H9 (cell line): ENCODE measurements around the gene REV1. TPM values are rescaled to one million over a fixed set of nuclear protein-coding genes. Genes with fewer than 3 reads are reported as not detected.

Experiments
- DNase-seq: peaks from one replicate; pipeline ENCODE4 v3.0.0-alpha.2; 2017
- H2AFZ ChIP-seq: one replicate; pipeline ENCODE4 v1.6.1; 2013; ENCODE audit warnings: mild to moderate bottlenecking, low read length, control low read depth, moderate library complexity
- H2AK5ac ChIP-seq: 2 replicates; pipeline ENCODE4 v1.6.1; 2013; ENCODE audit warnings: low read length, control low read depth, mixed read lengths; ENCODE audit not compliant: insufficient read length
- H2BK120ac ChIP-seq: one replicate; pipeline ENCODE4 v1.6.1; 2013; ENCODE audit warnings: low read depth, mild to moderate bottlenecking, low read length, control low read depth, inconsistent platforms; ENCODE audit not compliant: poor library complexity, severe bottlenecking
- H2BK12ac ChIP-seq: 2 replicates; pipeline ENCODE4 v1.6.1; 2013; ENCODE audit warnings: low read length, control low read depth, mixed read lengths, low read depth; ENCODE audit not compliant: insufficient read length
- H2BK15ac ChIP-seq: 2 replicates; pipeline ENCODE4 v1.6.1; 2013; ENCODE audit warnings: low read depth, low read length, control low read depth
- H2BK20ac ChIP-seq: one replicate; pipeline ENCODE4 v1.6.1; 2013; ENCODE audit warnings: low read depth, mild to moderate bottlenecking, low read length, control low read depth, inconsistent platforms; ENCODE audit not compliant: poor library complexity, severe bottlenecking
- H2BK5ac ChIP-seq: 2 replicates; pipeline ENCODE4 v1.6.1; 2013; ENCODE audit warnings: low read length, control low read depth, mixed read lengths; ENCODE audit not compliant: insufficient read length
- H3K14ac ChIP-seq: 2 replicates; pipeline ENCODE4 v1.6.1; 2013; ENCODE audit warnings: low read length, control low read depth; ENCODE audit not compliant: insufficient read depth
- H3K18ac ChIP-seq: 2 replicates; pipeline ENCODE4 v1.6.1; 2013; ENCODE audit warnings: low read depth, mild to moderate bottlenecking, mixed read lengths, low read length, control low read depth; ENCODE audit not compliant: insufficient read length
- H3K23ac ChIP-seq: 2 replicates; pipeline ENCODE4 v1.6.1; 2013; ENCODE audit warnings: low read length, control low read depth, mixed read lengths, low read depth; ENCODE audit not compliant: insufficient read length
- H3K23me2 ChIP-seq: 2 replicates; pipeline ENCODE4 v1.6.1; 2013; ENCODE audit warnings: low read depth, mild to moderate bottlenecking, mixed read lengths, low read length, control low read depth; ENCODE audit not compliant: insufficient read length, poor library complexity, severe bottlenecking
- H3K27ac ChIP-seq: 2 replicates; pipeline ENCODE4 v1.5.1; 2013; ENCODE audit warnings: low read length, control low read depth, mixed read lengths, low read depth; ENCODE audit not compliant: insufficient read length
- H3K27me3 ChIP-seq: 2 replicates; pipeline ENCODE4 v1.6.1; 2013; ENCODE audit warnings: low read length, control low read depth, inconsistent platforms; ENCODE audit not compliant: insufficient read depth
- H3K4ac ChIP-seq: 2 replicates; pipeline ENCODE4 v1.6.1; 2013; ENCODE audit warnings: low read depth, mild to moderate bottlenecking, control low read depth, inconsistent platforms, low read length, moderate library complexity
- H3K4me1 ChIP-seq: 2 replicates; pipeline ENCODE4 v1.6.1; 2013; ENCODE audit warnings: low read length, control low read depth, inconsistent platforms; ENCODE audit not compliant: insufficient read depth
- H3K4me2 ChIP-seq: 2 replicates; pipeline ENCODE4 v1.6.1; 2013; ENCODE audit warnings: low read length, control low read depth, mixed read lengths; ENCODE audit not compliant: insufficient read length, insufficient read depth
- H3K56ac ChIP-seq: 2 replicates; pipeline ENCODE4 v1.6.1; 2013; ENCODE audit warnings: low read depth, mild to moderate bottlenecking, mixed read lengths, low read length, control low read depth; ENCODE audit not compliant: insufficient read length
- H3K79me1 ChIP-seq: 2 replicates; pipeline ENCODE4 v1.6.1; 2013; ENCODE audit warnings: low read depth, mild to moderate bottlenecking, moderate library complexity, low read length, control low read depth, inconsistent platforms; ENCODE audit not compliant: insufficient read depth, poor library complexity, severe bottlenecking
- H3K79me2 ChIP-seq: 2 replicates; pipeline ENCODE4 v1.6.1; 2013; ENCODE audit warnings: low read length, control low read depth, inconsistent platforms; ENCODE audit not compliant: insufficient read depth
- H3K9ac ChIP-seq: 2 replicates; pipeline ENCODE4 v1.6.1; 2013; ENCODE audit warnings: low read length, control low read depth, mixed read lengths; ENCODE audit not compliant: insufficient read length; ENCODE audit errors: extremely low read depth
- H3K9me3 ChIP-seq: one replicate; pipeline ENCODE4 v1.6.1; 2013; ENCODE audit warnings: low read depth, low read length, inconsistent platforms; ENCODE audit not compliant: control insufficient read depth
- H3T11ph ChIP-seq: one replicate; pipeline ENCODE4 v1.6.1; 2013; ENCODE audit warnings: mild to moderate bottlenecking, low read length, control low read depth, inconsistent platforms
- H4K20me1 ChIP-seq: one replicate; pipeline ENCODE4 v1.6.1; 2013; ENCODE audit not compliant: control insufficient read depth, insufficient read length, insufficient read depth
- H4K5ac ChIP-seq: 2 replicates; pipeline ENCODE4 v1.6.1; 2013; ENCODE audit warnings: low read depth, mild to moderate bottlenecking, mixed read lengths, low read length, control low read depth; ENCODE audit not compliant: insufficient read length
- H4K8ac ChIP-seq: replicated peaks from 2 replicates; pipeline ENCODE4 v1.6.1; 2013; ENCODE audit warnings: low read length, control low read depth, mixed read lengths, low read depth; ENCODE audit not compliant: insufficient read length
- H4K91ac ChIP-seq: 2 replicates; pipeline ENCODE4 v1.6.1; 2013; ENCODE audit warnings: low read depth, mild to moderate bottlenecking, moderate library complexity, mixed read lengths, low read length, control low read depth; ENCODE audit not compliant: insufficient read length
- H3K27ac Mint-ChIP-seq, 3 experiments: 2 replicates in 2 of 3; 3 replicates in 1 of 3; pipeline ENCODE4 v1.8.0; 2020 to 2021; ENCODE audit warnings: mixed read lengths in 3 of 3, mild to moderate bottlenecking in 1 of 3, moderate library complexity in 1 of 3
- H3K27me3 Mint-ChIP-seq: 2 replicates; pipeline ENCODE4 v1.8.0; 2021; ENCODE audit warnings: low read depth, mild to moderate bottlenecking, moderate library complexity, mixed read lengths
- H3K36me3 Mint-ChIP-seq, 3 experiments: 2 replicates in 2 of 3; 3 replicates in 1 of 3; pipeline ENCODE4 v1.8.0; 2020 to 2021; ENCODE audit warnings: low read depth in 3 of 3, mixed read lengths in 3 of 3; ENCODE audit not compliant: insufficient read depth in 1 of 3
- H3K4me1 Mint-ChIP-seq, 2 experiments: 2 replicates each; pipeline ENCODE4 v1.8.0; 2020; ENCODE audit warnings: mixed read lengths in 2 of 2
- H3K4me3 Mint-ChIP-seq, 2 experiments: 2 replicates in 1 of 2; 3 replicates in 1 of 2; pipeline ENCODE4 v1.8.0; 2020 to 2021; ENCODE audit warnings: mild to moderate bottlenecking in 2 of 2, mixed read lengths in 2 of 2, moderate library complexity in 1 of 2
- H3K9me3 Mint-ChIP-seq, 2 experiments: 2 replicates in 1 of 2; 3 replicates in 1 of 2; pipeline ENCODE4 v1.8.0; 2020; ENCODE audit warnings: mild to moderate bottlenecking in 2 of 2, mixed read lengths in 2 of 2, moderate library complexity in 1 of 2
- WGBS: extraction: QIAGEN DNeasy Blood & Tissue Kit; methylation state at CpG from one replicate; pipeline ENCODE4 v1.1.7; 2013; ENCODE audit warnings: missing lambda C conversion rate, low lambda C conversion rate, mixed read lengths; ENCODE audit not compliant: insufficient read length; ENCODE audit errors: extremely low coverage; 5-methylcytosine and 5-hydroxymethylcytosine counted together
- total RNA-seq: library from RNA; stranded (reverse); gene quantifications from 2 replicates; pipeline ENCODE4 v1.2.1, GENCODE V29; 2021
- TF ChIP-seq, protein P1 (sequence below): fragments of 200-600 bp; sonication (generic); conservative IDR thresholded peaks from 3 replicates; pipeline ENCODE4 v1.8.0; 2021; ENCODE audit warnings: antibody characterized with exemption, mild to moderate bottlenecking

REV1 gene
- total RNA-seq, 1 experiment from 2014 or later: 41.6 TPM

- H3K4me2 ChIP-seq: no peak overlapping the region
- H2AFZ ChIP-seq: no peak overlapping the region
- no peak overlapping the region for H2BK15ac ChIP-seq
- H4K91ac ChIP-seq: no peak overlapping the region
- no peak overlapping the region for H4K5ac ChIP-seq
- H2BK5ac ChIP-seq: no peak overlapping the region
- H3K27ac ChIP-seq: no peak overlapping the region
- no CpG with 5 or more reads among the region's 1 CpG for WGBS
- H3K23ac ChIP-seq: no peak overlapping the region
- H3K9ac ChIP-seq: no peak overlapping the region
- no peak overlapping the region for H2BK12ac ChIP-seq
- H3K79me1 ChIP-seq: no peaks in the 10 kb centered on the region
- Mint-ChIP-seq H3K9me3 (peaks cover 2 to 7% of the 10 kb centered on the region in 2 experiments; a peak in 3 of 5 replicates), H3K27me3 (no peaks in the 10 kb centered on the region), H3K27ac (no peak overlapping the region), H3K4me3 (no peak overlapping the region), H3K4me1 (peaks cover 18 to 24% of the 10 kb centered on the region in 2 experiments), H3K36me3 (peaks cover 52 to 87% (median 84%) of the 10 kb centered on the region in 3 experiments)
- no peak overlapping the region for H2AK5ac ChIP-seq
- TF ChIP-seq, protein P1, sequence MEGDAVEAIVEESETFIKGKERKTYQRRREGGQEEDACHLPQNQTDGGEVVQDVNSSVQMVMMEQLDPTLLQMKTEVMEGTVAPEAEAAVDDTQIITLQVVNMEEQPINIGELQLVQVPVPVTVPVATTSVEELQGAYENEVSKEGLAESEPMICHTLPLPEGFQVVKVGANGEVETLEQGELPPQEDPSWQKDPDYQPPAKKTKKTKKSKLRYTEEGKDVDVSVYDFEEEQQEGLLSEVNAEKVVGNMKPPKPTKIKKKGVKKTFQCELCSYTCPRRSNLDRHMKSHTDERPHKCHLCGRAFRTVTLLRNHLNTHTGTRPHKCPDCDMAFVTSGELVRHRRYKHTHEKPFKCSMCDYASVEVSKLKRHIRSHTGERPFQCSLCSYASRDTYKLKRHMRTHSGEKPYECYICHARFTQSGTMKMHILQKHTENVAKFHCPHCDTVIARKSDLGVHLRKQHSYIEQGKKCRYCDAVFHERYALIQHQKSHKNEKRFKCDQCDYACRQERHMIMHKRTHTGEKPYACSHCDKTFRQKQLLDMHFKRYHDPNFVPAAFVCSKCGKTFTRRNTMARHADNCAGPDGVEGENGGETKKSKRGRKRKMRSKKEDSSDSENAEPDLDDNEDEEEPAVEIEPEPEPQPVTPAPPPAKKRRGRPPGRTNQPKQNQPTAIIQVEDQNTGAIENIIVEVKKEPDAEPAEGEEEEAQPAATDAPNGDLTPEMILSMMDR: no peak
- no peak overlapping the region for H4K8ac ChIP-seq
- no peaks in the 10 kb centered on the region for H3K27me3 ChIP-seq
- H4K20me1 ChIP-seq: no peaks in the 10 kb centered on the region
- no peak overlapping the region for H2BK20ac ChIP-seq
- H3K18ac ChIP-seq: no peak overlapping the region
- no peaks in the 10 kb centered on the region for H3K79me2 ChIP-seq
- DNase-seq: no peak
- no peak overlapping the region for H2BK120ac ChIP-seq
- H3K4ac ChIP-seq: no peak overlapping the region
- H3K9me3 ChIP-seq: no peaks in the 10 kb centered on the region
- no peaks in the 10 kb centered on the region; the same call in 1 of the 2 replicates for H3K4me1 ChIP-seq
- H3K23me2 ChIP-seq: no peaks in the 10 kb centered on the region
- H3T11ph ChIP-seq: no peak overlapping the region
- H3K14ac ChIP-seq: no peak overlapping the region
- H3K56ac ChIP-seq: no peak overlapping the region
These were observed 111.9 kb downstream of the REV1 start for GRCh38 chr2:99377879-99378278.
